Stimulated activated CD4-positive, alpha-beta T cell treated with anti-CD3 and anti-CD28 coated beads, Interleukin-12 subunit alpha, Interleukin-12 subunit beta, amount 100 ng/mL, for 48 hours (primary cell): ENCODE measurements around the gene TIAM1.
A peak's percentile ranks its signal among the peaks of the same experiment; 100 is the strongest.

Source experiments
- DNase-seq, 3 donors: peaks; one replicate each; pipeline ENCODE4 v3.0.0-alpha.2; 2020; ENCODE audit warnings: low read depth in 2 of 3, low spot score in 1 of 3

The TIAM1 gene

GRCh38 chr21:31260790-31261189 is 83.3 kb downstream of the TIAM1 start:
- no peak for DNase-seq

- DNase-seq = no peak
These were observed 86.0 kb downstream of the TIAM1 start for GRCh38 chr21:31258073-31258472.

- no peak for DNase-seq
These were observed 86.8 kb downstream of the TIAM1 start for GRCh38 chr21:31257265-31257664.

GRCh38 chr21:31255896-31256295 is 88.2 kb downstream of the TIAM1 start:
- no peak for DNase-seq

GRCh38 chr21:31255036-31255435 is 89.0 kb downstream of the TIAM1 start:
- DNase-seq = no peak

GRCh38 chr21:31254131-31254530 is 89.9 kb downstream of the TIAM1 start:
- no peak for DNase-seq

- no peak for DNase-seq
These were observed 90.4 kb downstream of the TIAM1 start for GRCh38 chr21:31253684-31254083.

GRCh38 chr21:31252611-31253010 is 91.5 kb downstream of the TIAM1 start:
- no peak for DNase-seq

- no peak for DNase-seq
These were observed 92.0 kb downstream of the TIAM1 start for GRCh38 chr21:31252091-31252490.

GRCh38 chr21:31251686-31252085 is 92.4 kb downstream of the TIAM1 start:
- no peak for DNase-seq

GRCh38 chr21:31248598-31248997 is 95.5 kb downstream of the TIAM1 start:
- DNase-seq = no peak

- DNase-seq = no peak
These were observed 100.5 kb downstream of the TIAM1 start for GRCh38 chr21:31243611-31244010.

GRCh38 chr21:31236528-31236927 is 107.5 kb downstream of the TIAM1 start:
- DNase-seq = peak in 1 of 3 donors; percentile 4

- no peak for DNase-seq
These were observed 108.2 kb downstream of the TIAM1 start for GRCh38 chr21:31235671-31236450.

- no peak for DNase-seq
These were observed 109.1 kb downstream of the TIAM1 start for GRCh38 chr21:31234936-31235335.

GRCh38 chr21:31233711-31234110 is 110.3 kb downstream of the TIAM1 start:
- no peak for DNase-seq

GRCh38 chr21:31232344-31232743 is 111.7 kb downstream of the TIAM1 start:
- no peak for DNase-seq

GRCh38 chr21:31230937-31231336 is 113.1 kb downstream of the TIAM1 start:
- no peak for DNase-seq

GRCh38 chr21:31228723-31229122 is 115.3 kb downstream of the TIAM1 start:
- DNase-seq = peak in 1 of 3 donors; percentile 3

GRCh38 chr21:31225713-31226112 is 118.3 kb downstream of the TIAM1 start:
- DNase-seq = no peak

- no peak for DNase-seq
These were observed 121.9 kb downstream of the TIAM1 start for GRCh38 chr21:31222142-31222541.

- DNase-seq = no peak
These were observed 123.0 kb downstream of the TIAM1 start for GRCh38 chr21:31221043-31221442.

- no peak for DNase-seq
These were observed 123.5 kb downstream of the TIAM1 start for GRCh38 chr21:31220575-31220974.
